HG03558 (cell line): Measurements from ENCODE around the gene BIN1.
A peak's percentile ranks its signal among the peaks of the same experiment; 100 is the strongest.
"Not testable (repeated sequence)": the region's sequence is repeated elsewhere in the genome, so short reads cannot be mapped to it uniquely, and the experiment has no call there.

Experiments
- ATAC-seq: cut with Tn5 transposase; IDR thresholded peaks from one replicate; pipeline ENCODE4 v1.9.1; 2021; ENCODE audit warnings: moderate number of reproducible peaks; ENCODE audit not compliant: unreplicated experiment; ENCODE audit errors: extremely low read depth

Gene BIN1

GRCh38 chr2:127039387-127040031 lies 67.4 kb downstream of the BIN1 start:
- peak; percentile 51 for ATAC-seq

DNA sequence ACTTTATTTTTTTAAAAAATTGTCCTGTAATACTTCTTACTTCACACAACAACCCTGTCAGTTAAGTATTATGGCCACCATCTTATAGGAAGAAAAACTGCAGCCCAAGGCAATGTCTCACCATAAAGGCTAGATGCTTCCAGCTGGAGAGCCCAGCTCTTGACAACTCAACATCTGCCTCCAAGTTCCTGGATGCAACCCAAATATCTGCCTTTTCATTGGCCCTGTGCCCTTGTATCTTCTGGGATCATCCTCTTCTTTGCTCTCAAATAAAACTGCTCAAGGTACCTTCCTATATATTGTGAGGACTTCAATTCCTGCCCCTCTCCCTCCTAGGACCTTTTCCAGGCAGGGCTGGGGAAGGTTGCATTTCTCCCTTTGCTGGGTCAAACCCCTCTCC lies 69.5 kb downstream of the BIN1 start:
- ATAC-seq: no peak

- ATAC-seq: no peak
Observed at GRCh38 chr2:127034883-127035611, 71.9 kb downstream of the BIN1 start.

GRCh38 chr2:127034051-127034450 lies 72.9 kb downstream of the BIN1 start:
- ATAC-seq: no peak

DNA sequence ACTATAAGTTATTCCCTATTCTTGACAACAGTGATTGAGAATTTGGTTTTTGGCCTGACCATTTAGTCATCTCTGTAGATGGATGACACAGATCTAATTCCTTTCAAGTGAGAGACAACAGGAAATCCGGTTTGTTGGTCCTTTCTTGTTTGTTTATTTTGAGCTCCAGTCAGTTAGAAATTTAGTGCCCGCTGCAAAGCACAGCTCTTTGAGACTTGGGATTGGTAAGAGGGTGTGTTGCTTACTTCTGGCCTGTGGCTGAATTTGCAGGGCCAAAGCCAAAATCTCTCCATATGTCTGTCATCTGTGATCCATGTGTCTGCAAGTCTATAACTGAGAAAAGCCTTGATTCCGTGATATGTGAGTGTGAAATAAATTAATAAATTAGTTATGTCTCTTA lies 74.3 kb downstream of the BIN1 start:
- no peak for ATAC-seq

GRCh38 chr2:127029350-127030051 lies 77.5 kb downstream of the BIN1 start:
- no peak for ATAC-seq

DNA sequence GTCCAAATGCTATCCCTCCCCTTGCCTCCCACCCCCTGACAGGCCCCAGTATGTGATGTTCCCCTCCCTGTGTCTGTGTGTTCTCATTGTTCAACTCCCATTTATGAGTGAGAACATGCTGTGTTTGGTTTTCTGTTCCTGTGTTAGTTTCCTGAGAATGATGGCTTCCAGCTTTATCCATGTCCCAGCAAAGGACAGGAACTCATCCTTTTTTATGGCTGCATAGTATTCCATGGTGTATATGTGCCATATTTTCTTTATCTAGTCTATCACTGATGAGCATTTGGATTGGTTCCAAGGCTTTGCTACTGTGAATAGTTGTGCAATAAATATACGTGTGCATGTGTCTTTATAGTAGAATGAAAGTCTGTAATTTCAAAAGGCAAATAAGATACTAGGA lies 78.2 kb downstream of the BIN1 start:
- not testable (repeated sequence) for ATAC-seq

- ATAC-seq: no peak
Observed at GRCh38 chr2:127027715-127028114, 79.2 kb downstream of the BIN1 start.

DNA sequence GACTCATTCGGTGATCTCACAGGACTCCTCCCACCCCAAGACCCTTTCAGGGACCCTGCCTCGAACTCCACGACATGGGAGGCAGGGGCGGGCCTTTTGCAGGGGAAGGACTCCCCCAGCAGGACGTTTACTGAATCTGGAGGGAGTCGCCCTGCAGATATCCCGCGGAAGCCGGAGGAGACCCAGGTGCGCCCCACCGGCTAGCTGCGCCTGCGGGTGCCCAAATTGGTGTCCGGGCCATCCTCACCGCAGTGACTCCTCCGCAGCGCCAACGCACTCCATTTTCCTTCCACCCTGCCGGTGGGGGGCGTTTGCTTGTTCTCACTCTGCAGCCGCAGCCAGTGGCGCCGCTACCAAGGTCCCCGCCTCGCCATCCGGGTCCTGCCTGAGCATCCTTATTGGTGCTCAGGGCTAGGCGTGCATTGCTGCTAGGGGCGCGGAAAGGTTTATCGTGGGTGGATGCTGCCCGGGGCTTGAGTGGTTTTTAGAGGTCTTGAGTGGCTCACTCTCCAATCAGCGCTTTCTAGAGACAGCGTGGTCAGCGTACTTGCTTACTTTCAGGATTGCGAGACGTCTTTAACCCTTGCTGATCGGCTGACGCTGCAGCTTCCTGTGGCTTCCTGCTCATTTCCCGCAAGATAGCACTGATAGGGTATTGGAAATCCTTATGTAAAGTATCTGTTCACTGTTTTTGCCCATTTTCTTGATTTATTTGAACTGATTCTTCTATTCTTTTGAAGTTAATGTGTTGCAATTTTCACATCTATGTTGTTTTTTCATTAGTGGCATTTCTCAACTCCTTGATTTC lies 81.4 kb downstream of the BIN1 start:
- peak; percentile 75 for ATAC-seq

- no peak for ATAC-seq
Observed at GRCh38 chr2:127024769-127025358, 82.1 kb downstream of the BIN1 start.

DNA sequence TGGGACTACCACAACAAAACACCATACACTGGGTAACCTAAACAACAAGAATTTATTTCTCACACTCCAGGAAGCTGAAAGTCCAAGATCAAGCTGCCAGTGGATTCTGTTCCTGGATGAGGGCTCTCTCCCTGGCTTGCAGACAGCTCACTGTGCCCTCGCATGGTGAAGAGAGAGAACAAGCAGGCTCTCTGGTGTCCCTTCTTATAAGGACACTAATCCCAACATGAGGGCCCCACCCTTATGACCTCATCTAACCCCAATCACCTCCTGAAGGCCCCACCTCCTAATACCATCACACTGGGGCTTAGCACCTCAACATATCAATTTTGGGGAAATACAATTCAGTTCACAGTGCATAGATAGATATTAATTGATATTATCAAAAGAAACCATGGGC lies 83.5 kb downstream of the BIN1 start:
- no peak for ATAC-seq

DNA sequence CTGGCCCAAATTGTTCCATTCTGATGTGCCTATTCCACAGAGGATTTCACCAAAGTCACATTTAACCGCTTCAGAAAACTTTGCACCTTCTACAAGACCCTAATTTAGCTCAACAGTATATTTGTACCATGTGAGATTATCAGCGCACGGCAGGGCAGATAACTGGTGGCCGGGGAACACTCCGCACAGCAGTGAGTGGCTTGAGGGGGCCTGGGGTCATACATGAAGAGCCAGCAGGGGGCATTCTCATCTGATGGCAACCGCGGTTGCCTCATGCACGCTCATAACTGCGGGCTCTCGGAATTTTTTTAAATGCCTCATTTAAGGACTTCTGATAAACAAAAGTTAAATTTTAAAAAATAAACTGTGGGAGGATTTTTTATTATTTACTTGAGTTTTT lies 84.1 kb downstream of the BIN1 start:
- no peak for ATAC-seq

- ATAC-seq: no peak
Observed at GRCh38 chr2:127020536-127020935, 86.4 kb downstream of the BIN1 start.

GRCh38 chr2:127017548-127017947 lies 89.4 kb downstream of the BIN1 start:
- no peak for ATAC-seq

GRCh38 chr2:127016329-127016728 lies 90.6 kb downstream of the BIN1 start:
- ATAC-seq: no peak

DNA sequence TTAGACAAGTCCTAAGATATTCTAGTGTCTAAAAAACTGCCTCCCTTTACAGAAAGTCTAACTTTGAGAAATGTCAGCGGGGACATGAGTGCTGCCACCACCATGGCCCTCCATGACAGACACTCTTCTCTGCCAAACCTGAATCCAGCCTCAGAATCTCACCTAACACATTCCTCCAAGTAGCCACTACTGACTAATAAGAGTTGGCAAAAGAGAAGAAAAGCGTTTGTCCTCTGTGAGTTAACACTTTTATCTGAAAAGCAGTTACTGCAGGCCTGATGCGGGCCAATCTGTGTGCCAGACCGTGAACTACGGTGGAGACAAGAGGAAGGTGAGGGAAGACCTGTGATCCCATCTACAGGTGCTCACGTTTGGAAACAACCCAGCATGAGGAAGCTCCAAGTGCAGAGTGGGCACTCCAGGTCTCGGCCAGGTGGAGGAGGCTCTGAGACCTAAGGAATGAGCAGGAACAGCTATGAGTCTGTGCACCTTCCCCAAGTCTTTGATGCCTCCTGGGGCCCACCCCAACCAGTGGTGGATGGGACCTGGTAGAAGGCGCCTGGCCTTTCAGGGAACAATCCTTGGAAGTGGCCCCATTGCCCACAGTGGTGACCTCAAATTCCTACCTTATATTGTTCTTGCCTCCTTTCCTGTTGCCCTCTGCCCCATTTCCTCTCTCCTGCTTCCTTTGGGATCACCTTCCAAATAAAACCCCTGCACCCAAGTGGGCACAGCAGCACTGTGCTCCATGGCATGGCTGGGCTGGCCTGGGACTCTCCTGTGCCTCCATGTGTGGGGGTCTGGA lies 91.6 kb downstream of the BIN1 start:
- ATAC-seq: no peak

- ATAC-seq: no peak
Observed at GRCh38 chr2:127014630-127015029, 92.3 kb downstream of the BIN1 start.

- ATAC-seq: no peak
Observed at GRCh38 chr2:127014224-127014623, 92.7 kb downstream of the BIN1 start.

DNA sequence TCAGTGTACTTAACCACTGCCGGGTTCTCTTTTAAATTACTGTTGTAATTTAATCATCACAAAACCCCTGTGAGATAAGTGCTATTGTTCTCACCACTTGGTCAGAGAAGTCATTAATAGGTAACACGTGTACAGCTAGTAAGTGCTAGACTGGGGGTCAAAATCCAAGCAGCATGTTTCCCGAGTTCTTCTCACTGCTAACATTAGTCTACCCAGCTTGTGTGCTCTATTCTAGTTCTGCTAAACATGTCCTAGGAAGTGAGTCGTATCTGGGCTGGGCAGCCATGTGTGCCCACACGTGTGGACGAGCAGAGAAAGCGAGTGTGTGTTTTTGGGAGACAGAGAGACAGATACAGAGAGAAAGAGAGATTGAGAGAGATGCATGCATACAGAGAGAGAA lies 94.1 kb downstream of the BIN1 start:
- no peak for ATAC-seq
